ENCODE data around the gene FTO.

Gene FTO

GRCh38 chr16:54142787-54143186 lies 438.8 kb downstream of the FTO start:
- no peak for DNase-seq (ENCODE audit: low read depth, low spot score)
- no peak overlapping the region for H3K4me3 ChIP-seq (ENCODE audit: low read length)

DNA sequence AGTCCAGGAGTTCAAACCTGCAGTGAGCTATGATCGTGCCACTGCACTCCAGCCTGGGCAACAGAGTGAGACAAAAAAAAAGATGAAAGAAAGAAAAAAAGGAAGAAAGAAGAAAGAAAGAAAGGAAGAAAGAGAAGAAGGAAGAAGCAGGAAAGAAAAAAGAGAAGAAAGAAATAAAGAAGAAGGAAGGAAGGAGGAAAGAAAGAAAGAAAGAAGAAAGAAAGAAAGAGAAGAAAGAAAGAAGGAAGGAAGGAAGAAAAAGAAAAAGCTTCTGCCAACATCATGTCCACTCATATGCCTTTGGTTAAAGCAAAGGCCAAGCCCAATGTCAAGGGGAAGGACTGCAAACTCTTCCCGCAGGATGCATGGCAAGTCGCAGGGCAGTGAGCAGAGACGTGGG lies 439.5 kb downstream of the FTO start:
- no peak overlapping the region for H3K4me3 ChIP-seq (ENCODE audit: low read length)
- DNase-seq (ENCODE audit: low read depth, low spot score) = no peak

DNA sequence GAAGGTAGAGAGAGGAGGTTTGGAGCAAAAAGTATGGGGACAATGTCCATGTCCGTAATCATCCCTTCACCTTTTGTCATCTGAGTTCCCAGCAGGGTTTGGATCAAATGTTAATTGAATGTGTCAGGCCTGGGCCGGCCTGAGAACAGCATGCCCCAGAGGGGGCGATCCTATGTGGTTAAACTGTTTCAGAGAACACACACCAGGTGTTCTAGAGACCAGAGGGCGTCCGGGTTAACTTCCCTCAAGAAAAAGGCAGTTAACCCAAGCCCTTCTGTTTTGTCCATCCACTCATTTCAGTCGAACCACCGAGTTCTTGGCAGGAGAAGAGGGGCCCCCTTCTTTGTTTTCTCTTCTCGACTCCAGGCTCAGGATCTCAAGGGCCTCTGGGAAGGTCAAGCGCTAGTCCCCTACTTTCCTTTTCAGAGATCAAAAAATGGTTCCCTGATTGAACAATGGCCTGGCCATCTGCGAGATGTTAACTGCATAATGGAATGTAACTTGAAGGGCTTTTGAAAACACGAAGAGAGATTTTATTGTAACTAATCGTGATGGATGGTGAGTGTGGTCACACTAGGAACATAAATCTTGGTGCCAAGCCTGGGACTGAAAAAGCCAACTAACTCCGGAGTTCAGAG lies 440.1 kb downstream of the FTO start:
- no peak overlapping the region for H3K4me3 ChIP-seq (ENCODE audit: low read length)
- peak; percentile 52 for DNase-seq (ENCODE audit: low read depth, low spot score)

GRCh38 chr16:54144572-54144947 lies 440.6 kb downstream of the FTO start:
- DNase-seq (ENCODE audit: low read depth, low spot score) = no peak
- H3K4me3 ChIP-seq (ENCODE audit: low read length) = no peak overlapping the region

DNA sequence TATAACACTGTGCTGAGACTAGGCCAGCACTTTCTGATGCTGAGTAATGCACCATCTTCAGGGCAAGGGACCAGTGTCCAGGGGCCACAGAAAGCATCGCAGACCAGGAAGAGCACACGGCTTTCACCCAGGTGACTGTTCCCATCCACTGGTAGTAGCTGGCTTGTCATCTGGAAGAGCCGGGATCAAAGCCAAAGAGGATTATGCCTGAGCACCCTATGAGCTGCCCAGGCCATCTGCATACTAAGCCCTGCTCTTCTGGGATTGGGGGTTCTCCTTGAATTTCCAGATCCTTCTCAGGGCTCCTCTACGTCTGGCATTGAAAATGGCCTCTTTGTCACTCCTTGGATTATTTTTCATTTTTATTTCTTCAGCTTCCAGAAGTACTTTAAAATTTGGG lies 441.9 kb downstream of the FTO start:
- DNase-seq (ENCODE audit: low read depth, low spot score) = no peak
- no peak overlapping the region for H3K4me3 ChIP-seq (ENCODE audit: low read length)

- no peak overlapping the region for H3K4me3 ChIP-seq (ENCODE audit: low read length)
- no peak for DNase-seq (ENCODE audit: low read depth, low spot score)
These were observed 445.0 kb downstream of the FTO start for GRCh38 chr16:54148974-54149373.

DNA sequence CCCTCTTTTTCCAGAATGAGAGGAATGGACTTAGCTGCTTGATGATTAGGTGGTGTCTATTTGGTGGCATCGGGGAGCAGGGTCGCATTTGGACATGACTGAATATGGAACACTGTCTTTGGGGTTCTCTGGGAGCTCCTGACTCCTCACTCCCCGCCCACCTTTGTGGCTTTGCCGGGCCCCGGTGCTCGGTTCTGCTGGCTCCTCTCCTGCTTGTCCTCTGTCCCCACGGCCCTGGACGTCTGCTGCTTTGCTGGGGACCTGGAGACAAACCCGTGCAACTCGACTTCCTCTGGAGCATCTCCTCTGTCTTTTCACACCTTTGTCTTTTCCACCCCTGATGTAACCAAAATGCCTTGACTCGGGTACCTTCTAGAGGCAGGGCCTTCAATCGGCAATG lies 446.9 kb downstream of the FTO start:
- DNase-seq (ENCODE audit: low read depth, low spot score) = no peak
- H3K4me3 ChIP-seq (ENCODE audit: low read length) = no peak overlapping the region

- H3K4me3 ChIP-seq (ENCODE audit: low read length) = no peak overlapping the region
- DNase-seq (ENCODE audit: low read depth, low spot score) = no peak
These were observed 448.6 kb downstream of the FTO start for GRCh38 chr16:54152362-54153239.

GRCh38 chr16:54153240-54153934 lies 449.4 kb downstream of the FTO start:
- DNase-seq (ENCODE audit: low read depth, low spot score) = no peak
- no peak overlapping the region for H3K4me3 ChIP-seq (ENCODE audit: low read length)

GRCh38 chr16:54156349-54156748 lies 452.4 kb downstream of the FTO start:
- no peak overlapping the region for H3K4me3 ChIP-seq (ENCODE audit: low read length)
- DNase-seq (ENCODE audit: low read depth, low spot score) = no peak

DNA sequence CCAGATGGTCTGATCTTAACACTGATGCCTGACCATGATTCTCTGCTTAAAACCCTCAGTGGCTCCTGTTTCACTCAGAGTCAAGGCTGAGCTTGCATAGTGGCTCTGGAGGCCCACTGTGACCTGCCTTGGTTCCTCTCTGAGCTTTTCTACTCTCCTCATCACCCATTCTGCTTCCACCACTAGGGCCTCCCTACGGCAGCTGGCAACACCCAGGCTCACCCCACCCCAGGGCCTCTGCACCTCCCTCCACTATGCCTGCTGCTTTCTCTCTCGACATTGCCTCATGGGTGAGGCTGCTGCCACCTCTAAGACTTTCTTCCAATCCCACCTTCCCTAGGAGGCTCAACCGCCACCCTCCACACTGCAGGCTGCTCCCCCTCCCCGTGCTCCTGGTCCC lies 455.0 kb downstream of the FTO start:
- no peak for DNase-seq (ENCODE audit: low read depth, low spot score)
- no peak overlapping the region for H3K4me3 ChIP-seq (ENCODE audit: low read length)

DNA sequence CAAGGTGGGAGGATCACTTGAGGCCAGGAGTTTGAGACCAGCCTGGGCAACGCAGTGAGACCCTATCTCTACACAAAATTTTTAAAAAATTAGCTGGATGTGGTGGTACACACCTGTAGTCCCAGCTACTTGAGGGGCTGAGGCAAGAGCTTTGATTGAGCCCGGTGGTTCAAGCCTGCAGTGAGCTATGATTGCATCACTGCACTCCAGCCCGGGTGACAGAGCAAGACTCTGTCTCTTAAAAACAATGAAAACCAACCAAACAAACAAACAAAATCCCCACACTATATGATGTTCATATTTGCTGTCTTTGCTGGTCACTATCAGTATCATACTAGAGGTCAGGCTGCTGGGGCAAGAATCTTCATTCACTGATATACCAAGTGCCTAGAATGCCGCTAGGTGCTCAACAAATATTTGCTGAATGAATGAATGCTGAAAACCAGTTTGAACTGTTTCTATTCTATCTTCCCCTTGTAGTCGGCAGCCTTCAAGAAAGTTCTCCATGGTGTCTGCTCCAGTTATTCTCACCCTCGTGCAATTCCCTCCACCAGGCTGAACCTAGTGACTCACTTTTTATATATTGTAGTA lies 455.6 kb downstream of the FTO start:
- no peak overlapping the region for H3K4me3 ChIP-seq (ENCODE audit: low read length)
- no peak for DNase-seq (ENCODE audit: low read depth, low spot score)

- no peak for DNase-seq (ENCODE audit: low read depth, low spot score)
These were observed 456.4 kb downstream of the FTO start for GRCh38 chr16:54160252-54160860.

DNA sequence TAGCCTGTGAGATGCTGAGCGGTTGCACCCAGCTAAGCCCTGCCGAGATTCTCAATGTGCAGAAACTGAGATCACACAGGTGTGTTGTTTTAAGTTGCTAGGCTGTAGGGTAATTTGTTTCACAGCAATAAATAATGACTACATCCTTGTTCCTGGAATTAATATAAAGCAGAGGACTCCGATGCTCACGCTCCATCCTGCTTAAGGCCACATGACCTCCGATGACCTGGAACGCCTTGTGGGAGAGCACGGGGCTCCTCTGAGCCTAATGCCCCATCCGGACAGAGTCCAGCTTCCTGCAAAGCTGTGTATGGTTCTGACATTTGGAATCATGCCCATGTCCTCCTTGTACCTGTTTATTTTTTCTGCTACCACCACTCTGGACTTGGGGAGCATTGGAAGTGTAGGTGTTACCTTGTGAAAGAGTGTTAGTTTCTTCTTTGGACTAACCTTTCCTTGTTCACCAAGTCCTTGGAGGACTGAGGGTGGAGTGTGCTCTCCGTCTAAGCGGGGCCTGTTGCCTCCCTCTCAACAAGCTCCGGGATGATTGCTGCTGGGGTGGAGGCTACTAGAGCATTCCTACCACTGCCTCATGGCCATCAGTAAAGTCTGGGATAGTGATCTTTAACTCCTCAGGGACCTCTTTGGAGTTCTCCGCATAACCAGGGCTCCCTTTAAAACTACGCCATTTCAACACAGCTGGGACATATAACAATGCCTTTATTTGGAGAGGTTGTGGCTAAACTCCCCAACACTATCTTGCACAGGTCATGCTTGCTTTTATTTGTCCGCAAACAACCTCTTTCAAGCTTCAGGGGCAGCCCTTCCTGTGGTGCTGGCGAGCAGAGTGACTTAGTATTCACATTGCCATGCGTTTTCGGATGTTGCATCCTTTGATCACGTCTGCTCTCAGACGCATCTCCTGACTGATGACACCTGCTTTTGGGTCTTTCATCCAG lies 457.3 kb downstream of the FTO start:
- peak; percentile 32 for DNase-seq (ENCODE audit: low read depth, low spot score)
- H3K4me3 ChIP-seq (ENCODE audit: low read length) = no peak overlapping the region

More at GRCh38 chr16:54160252-54160860, 456.4 kb downstream of the FTO start:
- H3K4me3 ChIP-seq (ENCODE audit: low read length) = no peak overlapping the region

DNA sequence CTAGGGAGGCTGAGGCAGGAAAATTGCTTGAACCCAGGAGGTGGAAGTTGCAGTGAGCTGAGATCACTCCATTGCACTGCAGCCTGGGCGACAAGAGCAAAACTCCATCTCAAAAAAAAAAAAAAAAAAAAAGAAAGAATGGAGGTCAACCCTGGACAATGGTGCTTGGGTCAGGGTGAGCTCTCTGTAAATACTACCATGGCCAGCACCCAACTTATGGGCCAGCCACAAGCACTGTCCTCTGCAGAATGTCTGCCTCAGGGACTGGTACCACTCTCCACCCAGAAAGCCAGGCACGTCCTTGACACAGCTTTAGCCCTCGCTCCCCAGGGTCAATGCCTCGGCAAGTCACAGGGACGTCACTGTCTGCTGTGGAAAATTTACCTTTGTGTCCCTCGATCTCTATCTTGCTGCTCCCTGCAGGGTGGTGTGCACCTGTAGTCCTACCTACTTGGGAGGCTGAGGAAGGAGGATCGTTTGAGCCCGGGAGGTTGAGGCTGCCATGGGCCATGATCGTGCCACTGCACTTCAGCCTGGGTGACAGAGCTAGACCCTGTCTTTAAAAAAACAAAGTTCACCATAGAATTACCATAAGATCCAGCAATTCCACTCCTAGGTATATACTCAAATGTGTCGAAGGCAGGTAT lies 459.4 kb downstream of the FTO start:
- H3K4me3 ChIP-seq (ENCODE audit: low read length) = no peak overlapping the region
- DNase-seq (ENCODE audit: low read depth, low spot score) = no peak

DNA sequence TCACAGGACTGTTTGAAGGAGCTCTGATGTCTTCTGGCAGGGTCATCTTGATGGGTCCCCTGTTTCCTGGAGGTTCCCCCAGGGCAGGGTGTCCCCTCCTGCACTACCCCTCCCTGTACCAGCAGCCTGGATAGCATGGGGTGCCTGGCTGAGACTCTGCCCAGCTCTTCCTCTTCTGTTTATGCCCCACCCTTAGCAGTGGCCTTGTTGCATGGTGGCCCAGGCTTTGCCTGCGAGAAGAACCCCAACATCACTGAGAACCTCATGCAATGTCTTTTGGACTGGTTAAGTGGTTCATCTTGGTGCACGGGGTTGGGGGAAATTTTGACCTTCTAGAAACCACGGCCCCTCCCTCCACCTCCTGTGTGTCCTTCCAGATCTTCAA lies 460.8 kb downstream of the FTO start:
- DNase-seq (ENCODE audit: low read depth, low spot score) = no peak
- no peak overlapping the region for H3K4me3 ChIP-seq (ENCODE audit: low read length)

GRCh38 chr16:54165174-54165911 lies 461.4 kb downstream of the FTO start:
- DNase-seq (ENCODE audit: low read depth, low spot score) = no peak
- H3K4me3 ChIP-seq (ENCODE audit: low read length) = no peak overlapping the region
